ENCODE measurements around the gene PTGFR. TPM values are rescaled to one million over a fixed set of nuclear protein-coding genes. Genes with fewer than 3 reads are reported as not detected.

The PTGFR gene
- total RNA-seq, 2 donors from 2014 or later = 3.5 to 8.7 TPM

DNA sequence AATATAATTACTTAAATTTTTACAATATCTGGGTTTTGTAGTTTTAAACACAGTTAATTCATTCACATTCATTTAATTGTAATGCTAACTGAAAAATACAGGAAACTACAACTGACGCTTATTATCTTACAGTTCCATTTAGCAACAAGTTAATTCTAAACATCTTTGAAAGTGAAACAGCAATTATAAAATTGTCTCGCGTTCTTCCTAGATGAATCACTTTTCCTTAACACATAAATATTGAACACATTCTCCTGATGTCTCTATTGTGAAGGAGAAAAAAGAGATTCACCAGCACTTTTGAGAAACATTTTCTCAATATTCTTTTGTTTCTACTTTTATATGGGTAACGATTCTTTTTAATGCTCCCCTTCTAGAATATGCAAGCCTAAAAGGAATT is 6.4 kb downstream of the PTGFR start:
- no peak for DNase-seq (ENCODE audit: low spot score)
- Histone ChIP-seq H3K4me3 (no peak overlapping the region), H3K27ac (no peak overlapping the region), H3K27me3 (replicated peaks; ENCODE audit: insufficient read depth) (no peaks in the 10 kb centered on the region), H3K36me3 (no peaks in the 10 kb centered on the region), H3K4me1 (ENCODE audit: control insufficient read depth in 1 of 2, low read depth in 2 of 2) (no peaks in the 10 kb centered on the region), H3K9me3 (no peaks in the 10 kb centered on the region)
- ATAC-seq (ENCODE audit: insufficient number of reproducible peaks, low FRiP score, low read depth) = no peak
- no peak for TF ChIP-seq CTCF (IDR thresholded peaks at IDR 0.05)

DNA sequence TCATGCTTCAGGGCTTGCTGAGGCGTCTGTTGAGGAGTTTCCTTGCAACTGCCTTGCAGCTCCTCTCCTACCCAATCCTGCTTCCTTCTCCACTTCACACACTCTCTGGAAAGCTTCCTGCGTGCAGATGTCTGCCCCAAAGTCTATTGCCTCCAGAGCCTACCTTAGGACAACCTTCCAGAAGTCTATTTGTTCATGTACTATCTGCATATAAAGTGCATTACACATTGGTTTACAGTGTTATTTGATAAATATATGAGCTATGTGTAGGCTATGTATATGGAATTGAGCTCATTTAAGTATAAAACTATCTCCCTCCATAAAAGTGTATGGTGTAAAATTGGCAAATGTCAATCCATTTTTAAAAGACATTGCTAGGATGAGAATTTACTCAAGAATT is 9.8 kb downstream of the PTGFR start:
- Histone ChIP-seq H3K27ac (no peak overlapping the region), H3K36me3 (no peaks in the 10 kb centered on the region), H3K27me3 (replicated peaks; ENCODE audit: insufficient read depth) (no peaks in the 10 kb centered on the region), H3K9me3 (no peaks in the 10 kb centered on the region), H3K4me3 (no peak overlapping the region), H3K4me1 (ENCODE audit: control insufficient read depth in 1 of 2, low read depth in 2 of 2) (no peaks in the 10 kb centered on the region)
- ATAC-seq (ENCODE audit: insufficient number of reproducible peaks, low FRiP score, low read depth) (no peak), DNase-seq (ENCODE audit: low spot score) (no peak)
- no peak for TF ChIP-seq CTCF (IDR thresholded peaks at IDR 0.05)

DNA sequence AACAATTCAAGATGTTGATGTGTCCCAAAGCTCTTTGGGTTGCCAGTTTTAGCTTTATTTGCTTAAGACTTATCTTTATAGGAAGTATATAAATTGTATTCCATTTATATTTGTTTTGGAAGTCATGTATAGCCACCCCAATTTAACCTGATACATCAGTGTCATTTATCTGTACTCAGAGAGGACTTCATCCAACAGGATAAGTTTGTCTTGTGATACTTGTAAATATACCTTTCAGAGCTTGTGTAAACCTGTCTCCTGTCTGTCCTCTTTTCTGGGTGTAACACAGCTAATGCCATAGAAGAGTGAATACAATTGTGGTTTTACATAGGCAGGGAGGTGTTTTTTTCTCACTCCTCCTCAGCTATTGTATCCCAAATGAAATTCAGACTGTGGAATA is 10.4 kb downstream of the PTGFR start:
- TF ChIP-seq CTCF (IDR thresholded peaks at IDR 0.05) = no peak
- no peaks in the 10 kb centered on the region for H3K4me1 ChIP-seq (ENCODE audit: control insufficient read depth in 1 of 2, low read depth in 2 of 2)
- no peak for DNase-seq (ENCODE audit: low spot score)

DNA sequence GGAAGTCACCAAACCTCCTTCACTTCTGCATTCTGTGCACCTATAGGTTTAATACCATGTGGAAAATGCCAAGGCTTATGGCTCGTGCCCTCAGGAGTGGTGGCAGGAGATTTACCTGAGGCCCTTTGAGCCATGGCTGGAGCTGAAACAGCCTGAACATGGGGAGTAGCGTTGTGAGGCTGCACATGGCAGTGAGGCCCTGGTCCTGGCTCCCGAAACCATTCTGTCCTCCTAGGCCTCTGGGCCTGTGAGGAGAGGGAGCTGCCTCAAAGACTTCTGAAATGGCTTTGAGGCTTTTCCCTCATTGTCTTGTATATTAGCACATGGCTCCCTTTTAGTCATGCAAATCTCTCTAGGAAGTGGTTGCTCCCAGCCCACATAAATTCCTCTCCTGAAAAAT is 20.6 kb downstream of the PTGFR start:
- Histone ChIP-seq H3K4me1 (ENCODE audit: control insufficient read depth in 1 of 2, low read depth in 2 of 2) (no peaks in the 10 kb centered on the region), H3K9me3 (peaks cover 8% of the 10 kb centered on the region), H3K27ac (no peak overlapping the region), H3K36me3 (no peaks in the 10 kb centered on the region), H3K27me3 (replicated peaks; ENCODE audit: insufficient read depth) (no peaks in the 10 kb centered on the region), H3K4me3 (no peak overlapping the region)
- no peak for TF ChIP-seq CTCF (IDR thresholded peaks at IDR 0.05)
- DNase-seq (ENCODE audit: low spot score) (no peak), ATAC-seq (ENCODE audit: insufficient number of reproducible peaks, low FRiP score, low read depth) (no peak)

More for the DNA sequence above, 10.4 kb downstream of the PTGFR start:
- Histone ChIP-seq H3K27me3 (replicated peaks; ENCODE audit: insufficient read depth) (no peaks in the 10 kb centered on the region), H3K9me3 (no peaks in the 10 kb centered on the region), H3K4me3 (no peak overlapping the region), H3K27ac (no peak overlapping the region), H3K36me3 (no peaks in the 10 kb centered on the region)
- no peak for ATAC-seq (ENCODE audit: insufficient number of reproducible peaks, low FRiP score, low read depth)

DNA sequence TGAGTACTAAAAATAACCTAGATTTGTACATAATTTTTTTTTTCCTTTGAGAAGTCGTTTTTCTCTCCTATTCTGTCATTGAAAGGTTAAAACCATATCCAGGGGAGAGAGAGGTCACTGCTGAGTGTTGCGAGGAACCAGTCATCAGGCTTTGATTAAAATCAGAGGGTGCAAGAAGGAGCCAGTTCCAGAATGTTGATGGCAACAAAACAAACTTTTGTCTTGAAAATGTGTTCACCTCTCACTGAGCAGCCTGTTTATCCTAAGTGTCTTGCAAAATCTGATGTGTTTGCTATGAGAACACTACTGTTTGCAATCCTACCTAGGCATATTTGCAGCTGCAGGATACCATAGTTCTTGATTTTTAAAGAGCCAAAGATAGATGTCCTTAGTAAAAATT is 25.9 kb downstream of the PTGFR start:
- DNase-seq (ENCODE audit: low spot score) (no peak), ATAC-seq (ENCODE audit: insufficient number of reproducible peaks, low FRiP score, low read depth) (no peak)
- Histone ChIP-seq H3K4me1 (ENCODE audit: control insufficient read depth in 1 of 2, low read depth in 2 of 2) (no peaks in the 10 kb centered on the region), H3K27me3 (replicated peaks; ENCODE audit: insufficient read depth) (no peaks in the 10 kb centered on the region), H3K4me3 (no peak overlapping the region), H3K27ac (no peak overlapping the region), H3K9me3 (no peaks in the 10 kb centered on the region), H3K36me3 (no peaks in the 10 kb centered on the region)
- TF ChIP-seq CTCF (IDR thresholded peaks at IDR 0.05) = no peak
